Liver (tissue), 9 donors: Measurements from ENCODE around the gene ABCA4. TPM values are rescaled to one million over a fixed set of nuclear protein-coding genes. Genes with fewer than 3 reads are reported as not detected.

Source experiments
- DNase-seq: peaks from one replicate; pipeline ENCODE4 v3.0.0-alpha.2; 2017; ENCODE audit warnings: low spot score
- H3K27ac ChIP-seq, 2 donors: one replicate each; pipeline ENCODE4 v1.7.0; 2013; ENCODE audit warnings: inconsistent platforms in 2 of 2, low read length in 2 of 2, control low read depth in 1 of 2, low read depth in 1 of 2, mild to moderate bottlenecking in 1 of 2
- H3K27me3 ChIP-seq, 4 donors: one replicate each; pipeline versions ENCODE4 v1.6.1 to v1.7.0; 2013; ENCODE audit warnings: low read length in 3 of 4, inconsistent platforms in 1 of 4, mild to moderate bottlenecking in 1 of 4, moderate library complexity in 1 of 4; ENCODE audit not compliant: control insufficient read depth in 4 of 4, insufficient read depth in 4 of 4
- H3K36me3 ChIP-seq, 4 donors: one replicate each; pipeline versions ENCODE4 v1.6.1 to v1.7.0; 2013; ENCODE audit warnings: low read length in 3 of 4, mild to moderate bottlenecking in 3 of 4, low read depth in 1 of 4, moderate library complexity in 1 of 4; ENCODE audit not compliant: control insufficient read depth in 4 of 4, insufficient read depth in 3 of 4
- H3K4me1 ChIP-seq, 4 donors: one replicate each; pipeline versions ENCODE4 v1.6.1 to v1.7.0; 2013; ENCODE audit warnings: low read length in 3 of 4, mild to moderate bottlenecking in 3 of 4, moderate library complexity in 1 of 4; ENCODE audit not compliant: control insufficient read depth in 4 of 4, insufficient read depth in 4 of 4
- H3K4me3 ChIP-seq, 3 donors: one replicate each; pipeline versions ENCODE4 v1.6.1 to v1.7.0; 2013; ENCODE audit warnings: low read length in 3 of 3, control low read depth in 1 of 3, low read depth in 1 of 3, mild to moderate bottlenecking in 1 of 3
- H3K9ac ChIP-seq, 2 donors: one replicate each; pipeline ENCODE4 v1.7.0; 2013; ENCODE audit warnings: low read length in 2 of 2, mild to moderate bottlenecking in 2 of 2, moderate library complexity in 2 of 2, control low read depth in 1 of 2, low read depth in 1 of 2
- H3K9me3 ChIP-seq, 4 donors: one replicate each; pipeline versions ENCODE4 v1.6.1 to v1.7.0; 2013; ENCODE audit warnings: low read length in 3 of 4; ENCODE audit not compliant: control insufficient read depth in 4 of 4
- ATF3 ChIP-seq: IDR thresholded peaks from 2 replicates; pipeline ENCODE4 v1.6.1; 2016; ENCODE audit warnings: antibody characterized with exemption
- CTCF ChIP-seq: fragments of 150-350 bp; IDR thresholded peaks from 2 replicates; pipeline ENCODE4 v1.5.1; 2017; ENCODE audit warnings: improper control_type of control experiment, low read depth, low read length; ENCODE audit not compliant: missing input control
- EGR1 ChIP-seq, 2 donors: IDR thresholded peaks; 2 replicates each; pipeline ENCODE4 v1.6.1; 2016 to 2018; ENCODE audit warnings: antibody characterized with exemption in 2 of 2, low read depth in 2 of 2
- FOXA1 ChIP-seq: IDR thresholded peaks from 2 replicates; pipeline ENCODE4 v1.6.1; 2016; ENCODE audit warnings: antibody characterized with exemption
- FOXA2 ChIP-seq: IDR thresholded peaks from 2 replicates; pipeline ENCODE4 v1.6.1; 2016; ENCODE audit warnings: antibody characterized with exemption
- GABPA ChIP-seq, 2 donors: IDR thresholded peaks in 1 of 2; conservative IDR thresholded peaks in 1 of 2; 2 replicates each; pipeline ENCODE4 v1.6.1; 2016; ENCODE audit warnings: antibody characterized with exemption in 2 of 2, mild to moderate bottlenecking in 1 of 2, moderate library complexity in 1 of 2
- HNF4A ChIP-seq, 2 donors: conservative IDR thresholded peaks; 2 replicates each; pipeline ENCODE4 v1.6.1; 2016; ENCODE audit warnings: antibody characterized with exemption in 2 of 2, mild to moderate bottlenecking in 2 of 2
- HNF4G ChIP-seq: IDR thresholded peaks from 2 replicates; pipeline ENCODE4 v1.6.1; 2016; ENCODE audit warnings: antibody characterized with exemption
- JUND ChIP-seq, 2 donors: IDR thresholded peaks; 2 replicates each; pipeline ENCODE4 v1.6.1; 2016; ENCODE audit warnings: antibody characterized with exemption in 2 of 2
- MAX ChIP-seq: IDR thresholded peaks from 2 replicates; pipeline ENCODE4 v1.6.1; 2016; ENCODE audit warnings: antibody characterized with exemption
- NR2F2 ChIP-seq: IDR thresholded peaks from 2 replicates; pipeline ENCODE4 v1.6.1; 2016; ENCODE audit warnings: antibody characterized with exemption
- RAD21 ChIP-seq, 2 donors: IDR thresholded peaks; 2 replicates each; pipeline ENCODE4 v1.6.1; 2016; ENCODE audit warnings: antibody characterized with exemption in 2 of 2, mild to moderate bottlenecking in 2 of 2
- REST ChIP-seq: IDR thresholded peaks from 2 replicates; pipeline ENCODE4 v1.6.1; 2016; ENCODE audit warnings: antibody characterized with exemption, mild to moderate bottlenecking
- RXRA ChIP-seq, 2 donors: IDR thresholded peaks; 2 replicates each; pipeline ENCODE4 v1.6.1; 2017 to 2018; ENCODE audit warnings: antibody characterized with exemption in 2 of 2, mild to moderate bottlenecking in 1 of 2
- TAF1 ChIP-seq: conservative IDR thresholded peaks from 2 replicates; pipeline ENCODE4 v1.6.1; 2016; ENCODE audit warnings: antibody characterized with exemption, mild to moderate bottlenecking
- YY1 ChIP-seq: IDR thresholded peaks from 2 replicates; pipeline ENCODE4 v1.6.1; 2016; ENCODE audit warnings: antibody characterized with exemption, mild to moderate bottlenecking
- ZBTB33 ChIP-seq: IDR thresholded peaks from 2 replicates; pipeline ENCODE4 v1.6.1; 2016; ENCODE audit warnings: antibody characterized with exemption
- WGBS: extraction: QIAGEN DNeasy Blood & Tissue Kit; methylation state at CpG from one replicate; pipeline ENCODE4 v1.1.7; 2013; 5-methylcytosine and 5-hydroxymethylcytosine counted together
- polyA plus RNA-seq, 2 donors: library from polyadenylated mRNA; stranded (reverse) in 1 of 2; unstranded in 1 of 2; fragments of 200-250 nt in 1 of 2; fragments of >200 nt in 1 of 2; fragmentation: Nextera tagmentation in 1 of 2; extraction: Ambion mirVana in 1 of 2; gene quantifications; one replicate each; pipeline versions ENCODE4 v1.2.1 to v1.2.3, GENCODE V29; 2013 to 2015
- total RNA-seq, 2 donors: library from RNA; depleted of rRNA; stranded (reverse); fragments of >200 nt; gene quantifications; one replicate each; pipeline ENCODE4 v1.2.3, GENCODE V29; 2014
- donor health status: healthy.
- donor health status: healthy.
- donor health status: healthy.
- donor health status: healthy.
- donor health status: healthy.

Gene ABCA4
- total and polyA plus RNA-seq, 4 donors = 0.19 to 1.5 (median 0.38) TPM

GRCh38 chr1:93961443-93961842, 159.5 kb downstream of the ABCA4 start:
- peaks cover 12 to 50% (median 22%) of the 10 kb centered on the region in 4 donors for H3K4me1 ChIP-seq
- no peak overlapping the region for H3K9ac ChIP-seq
- H3K27me3 ChIP-seq = no peaks in the 10 kb centered on the region
- no peak for TF ChIP-seq MAX
- TF ChIP-seq RAD21 (IDR thresholded peaks at IDR 0.05) = no peak
- no peak for TF ChIP-seq ZBTB33
- TF ChIP-seq TAF1 = no peak
- no peak for TF ChIP-seq EGR1 (IDR thresholded peaks at IDR 0.05; ENCODE audit: low read depth in 2 of 2)
- no peak for TF ChIP-seq NR2F2
- TF ChIP-seq YY1 = no peak
- no peak for TF ChIP-seq FOXA2
- TF ChIP-seq RXRA (IDR thresholded peaks at IDR 0.05) = no peak
- no peak for DNase-seq
- H3K36me3 ChIP-seq = no peaks in the 10 kb centered on the region
- H3K9me3 ChIP-seq = no peaks in the 10 kb centered on the region
- H3K4me3 ChIP-seq = no peak overlapping the region
- H3K27ac ChIP-seq = no peak overlapping the region
- 93% methylated on average over 2 of the region's 2 CpGs for WGBS

GRCh38 chr1:93960641-93961147, 160.3 kb downstream of the ABCA4 start:
- Histone ChIP-seq H3K4me3 (no peak overlapping the region), H3K36me3 (no peaks in the 10 kb centered on the region), H3K4me1 (peaks cover 12 to 45% (median 21%) of the 10 kb centered on the region in 4 donors), H3K9me3 (peaks cover 0 to 1% (median 0%) of the 10 kb centered on the region in 4 donors), H3K27ac (no peak overlapping the region), H3K27me3 (no peaks in the 10 kb centered on the region), H3K9ac (no peak overlapping the region)
- TF ChIP-seq HNF4G = no peak
- TF ChIP-seq RAD21 (IDR thresholded peaks at IDR 0.05) = no peak
- no peak for TF ChIP-seq CTCF
- TF ChIP-seq JUND (IDR thresholded peaks at IDR 0.05) = no peak
- TF ChIP-seq ATF3 = no peak
- no peak for TF ChIP-seq HNF4A (conservative IDR thresholded peaks at IDR 0.05)
- TF ChIP-seq REST = no peak
- no peak for TF ChIP-seq EGR1 (IDR thresholded peaks at IDR 0.05; ENCODE audit: low read depth in 2 of 2)
- TF ChIP-seq FOXA1 = no peak
- TF ChIP-seq MAX = no peak
- no peak for TF ChIP-seq NR2F2
- no peak for TF ChIP-seq GABPA (IDR thresholded peaks at IDR 0.05 in 1 of 2, conservative IDR thresholded peaks at IDR 0.05 in 1 of 2)
- TF ChIP-seq RXRA (IDR thresholded peaks at IDR 0.05) = no peak
- no peak for TF ChIP-seq TAF1
- no peak for DNase-seq
- WGBS = 49% methylated on average over 3 of the region's 3 CpGs
